Right ventricle myocardium inferior (tissue), 1 donor: ENCODE results near the gene RBM25. TPM values are rescaled to one million over a fixed set of nuclear protein-coding genes. Genes with fewer than 3 reads are reported as not detected.
A peak's percentile ranks its signal among the peaks of the same experiment; 100 is the strongest.
"Not testable (repeated sequence)": the region's sequence is repeated elsewhere in the genome, so short reads cannot be mapped to it uniquely, and the experiment has no call there.

Source experiments
- ATAC-seq: fragments of 200-7000 bp; cut with Tn5 transposase; one replicate; pipeline ENCODE4 v1.9.1; 2020; ENCODE audit warnings: mild to moderate bottlenecking, moderate library complexity
- DNase-seq: peaks from one replicate; pipeline ENCODE4 v3.0.0; 2021; ENCODE audit errors: missing footprints
- intact Hi-C: fragments of 100-400 bp; cut with DNase I; formaldehyde crosslinking; loops from one replicate; pipeline ENCODE4 v1.11.0; 2022
- long read RNA-seq: library from polyadenylated mRNA; unstranded; transcript quantifications from one replicate; pipeline ENCODE4 v2.0.0, GENCODE V29; 2021
- total RNA-seq: library from RNA; stranded (reverse); fragmentation: NEBNext Ultra II Directional; extraction: Animal tissue kit (Norgen Biotek cat#: 25700); gene quantifications from one replicate; pipeline ENCODE4 v1.2.1, GENCODE V29; 2021
- donor health status: DM: no; HTN: yes; CAD: no; lungs with severe emphysema.

The RBM25 gene
- total RNA-seq, result 32.8 TPM
- long read RNA-seq, full-length matches to known transcripts, result 2 of 9 reads
- long read RNA-seq, partial matches to known transcripts, result 7 of 9 reads
- long read RNA-seq, other reads (novel, unspliced or antisense), result 0 of 9 reads

DNA sequence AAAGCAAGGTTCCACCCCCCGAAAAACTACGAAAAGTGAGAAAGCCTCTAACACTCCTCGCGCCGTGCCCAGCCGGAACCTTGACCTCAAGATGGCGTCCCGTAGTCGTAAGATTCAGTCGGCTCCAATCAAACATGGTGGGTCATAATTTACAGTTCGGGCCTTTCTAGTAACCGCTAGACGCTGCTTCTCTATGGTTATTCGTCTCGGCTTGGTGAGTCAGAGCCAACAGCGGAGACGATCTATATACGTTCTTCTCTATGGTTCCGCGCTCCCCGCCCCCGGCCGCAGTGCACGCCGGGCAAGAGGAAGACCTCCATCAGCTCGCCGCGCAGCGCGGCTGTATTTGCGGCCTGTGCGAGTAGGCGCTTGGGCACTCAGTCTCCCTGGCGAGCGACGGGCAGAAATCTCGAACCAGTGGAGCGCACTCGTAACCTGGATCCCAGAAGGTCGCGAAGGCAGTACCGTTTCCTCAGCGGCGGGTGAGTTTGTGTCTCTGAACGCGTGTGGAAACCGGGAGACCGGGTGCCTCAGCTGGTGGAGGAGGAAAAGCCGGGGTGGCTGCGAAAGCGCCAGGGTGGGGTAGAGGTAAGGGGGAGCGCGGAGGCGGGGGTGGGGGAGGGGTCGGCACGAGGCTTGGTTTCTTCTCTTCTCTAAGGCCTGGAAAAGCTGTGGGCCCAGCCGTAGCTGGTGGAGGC is at the start of gene RBM25:
Gene RBM25, plus strand, starts transcription at position 311 of the 698 bp plus-strand sequence. CDS start 13,108 bp downstream, outside the sequence.
- intact Hi-C loops, result loop anchor here (2.0 kb wide), 1 partner anchor 32 kb away; the partner anchor contains the start of gene ZFYVE1
- ATAC-seq (peak; percentile 100), DNase-seq (peak; percentile 99)

DNA sequence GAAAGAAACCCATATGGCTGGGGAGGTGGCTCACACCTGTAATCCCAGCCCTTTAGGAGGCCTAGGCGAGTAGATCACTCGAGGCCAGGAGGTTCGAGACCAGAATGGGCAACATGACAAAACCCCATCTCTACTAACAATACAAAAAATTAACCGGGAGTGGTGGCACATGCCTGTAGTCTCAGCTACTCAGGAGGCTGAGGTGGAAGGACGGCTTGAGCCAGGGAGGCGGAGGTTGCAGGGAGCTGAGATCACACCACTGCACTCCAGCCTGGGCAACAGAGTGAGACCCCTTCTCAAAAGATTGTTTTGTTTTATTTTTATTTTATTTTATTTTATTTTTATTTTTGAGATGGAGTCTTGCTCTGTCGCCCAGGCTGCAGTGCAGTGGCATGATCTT is 47.1 kb upstream of the RBM25 start:
- intact Hi-C loops, ATAC-seq, DNase-seq: not testable (repeated sequence)

DNA sequence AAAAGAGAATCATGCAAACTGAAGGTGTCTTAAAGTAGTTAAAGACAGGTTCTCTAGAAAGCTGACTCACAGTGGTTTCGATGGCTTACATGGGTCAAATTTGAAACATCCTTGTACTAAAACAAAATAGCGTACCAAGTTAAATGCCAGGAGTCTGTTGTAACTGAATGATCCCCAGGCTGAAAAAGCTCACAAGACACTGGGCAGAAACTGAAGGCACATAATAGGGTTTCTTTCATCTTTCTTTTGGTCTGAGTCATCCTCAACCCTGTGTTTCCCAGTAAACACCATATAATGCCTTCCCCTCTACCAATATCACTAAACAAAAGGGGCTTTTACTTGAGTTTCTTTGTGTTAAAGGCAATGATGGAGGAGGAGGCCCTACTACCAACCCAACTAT is 44.2 kb upstream of the RBM25 start:
- DNase-seq (no peak), ATAC-seq (no peak)
- intact Hi-C loops, result no loop called here

DNA sequence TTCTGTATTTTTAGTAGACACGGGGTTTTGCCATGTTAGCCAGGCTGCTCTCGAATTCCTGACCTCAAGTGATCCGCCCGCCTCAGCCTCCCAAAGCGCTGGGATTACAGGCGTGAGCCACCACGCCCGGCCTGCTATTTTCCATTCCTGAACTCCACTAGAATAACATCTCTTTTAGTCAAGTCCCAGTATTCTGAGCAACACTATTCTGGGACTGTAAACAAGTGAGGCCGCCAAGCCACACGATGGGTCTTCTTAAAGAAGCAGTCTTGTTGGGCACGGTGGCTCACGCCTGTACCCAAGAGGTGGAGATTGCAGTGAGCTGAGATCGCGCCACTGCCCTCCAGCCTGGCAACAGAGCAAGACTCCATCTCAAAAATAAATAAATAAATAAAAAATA is 42.8 kb upstream of the RBM25 start:
- intact Hi-C loops, ATAC-seq, DNase-seq: not testable (repeated sequence)

DNA sequence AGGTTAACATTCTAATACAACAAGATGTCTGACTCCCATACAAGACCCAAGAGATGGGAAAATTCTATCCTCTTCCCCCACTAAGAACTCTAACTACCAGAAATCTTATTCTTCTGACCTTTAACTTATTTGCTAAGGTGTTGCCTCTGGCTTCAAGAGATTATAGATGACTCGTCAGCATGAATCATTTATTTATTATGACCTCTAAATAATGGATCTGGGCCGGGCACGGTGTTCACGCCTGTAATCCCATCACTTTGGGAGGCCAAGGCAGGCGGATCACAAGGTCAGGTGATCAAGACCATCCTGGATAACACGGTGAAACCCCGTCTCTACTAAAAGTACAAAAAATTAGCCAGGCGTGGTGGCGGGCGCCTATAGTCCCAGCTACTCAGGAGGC is 42.3 kb upstream of the RBM25 start:
- DNase-seq, ATAC-seq, intact Hi-C loops: not testable (repeated sequence)

DNA sequence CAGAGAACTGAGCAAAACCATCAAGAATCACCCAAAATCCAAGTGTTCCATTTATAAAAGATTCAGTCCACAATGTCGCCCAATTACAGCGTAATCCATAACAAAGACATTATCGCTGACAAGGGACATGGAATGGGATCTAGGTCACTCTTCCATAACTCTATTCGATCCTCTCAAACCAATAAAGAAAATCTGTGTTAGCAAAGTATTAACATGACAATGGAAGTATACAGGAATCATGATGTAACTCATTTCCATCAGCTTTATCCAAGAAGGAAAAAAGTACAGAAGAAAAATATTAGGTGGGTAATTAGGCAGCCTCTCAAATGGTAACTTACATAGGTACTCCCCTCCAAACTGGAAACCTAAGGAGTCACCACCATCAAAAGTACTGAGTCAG is 36.3 kb upstream of the RBM25 start:
- no peak for DNase-seq
- intact Hi-C loops, result no loop called here
- no peak for ATAC-seq

DNA sequence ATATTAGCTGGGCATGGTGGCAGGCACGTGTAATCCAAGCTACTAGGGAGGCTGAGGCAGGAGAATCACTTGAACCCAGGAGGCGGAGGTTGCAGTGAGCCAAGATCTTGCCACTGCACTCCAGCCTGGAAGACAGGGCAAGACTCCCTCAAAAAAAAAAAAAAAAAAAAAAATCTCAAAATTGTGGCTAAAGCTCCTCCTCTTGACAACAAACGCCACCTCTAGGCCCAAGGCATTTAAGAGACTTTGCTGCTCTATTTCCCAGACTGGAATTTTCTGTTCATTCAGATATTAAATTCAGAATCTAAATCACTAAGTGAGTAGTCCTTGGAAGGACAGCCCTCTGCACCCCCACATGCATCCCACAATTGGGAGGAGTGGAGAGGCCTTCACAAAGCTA is 32.8 kb upstream of the RBM25 start:
- ATAC-seq (no peak), DNase-seq (no peak)
- intact Hi-C loops, result no loop called here

DNA sequence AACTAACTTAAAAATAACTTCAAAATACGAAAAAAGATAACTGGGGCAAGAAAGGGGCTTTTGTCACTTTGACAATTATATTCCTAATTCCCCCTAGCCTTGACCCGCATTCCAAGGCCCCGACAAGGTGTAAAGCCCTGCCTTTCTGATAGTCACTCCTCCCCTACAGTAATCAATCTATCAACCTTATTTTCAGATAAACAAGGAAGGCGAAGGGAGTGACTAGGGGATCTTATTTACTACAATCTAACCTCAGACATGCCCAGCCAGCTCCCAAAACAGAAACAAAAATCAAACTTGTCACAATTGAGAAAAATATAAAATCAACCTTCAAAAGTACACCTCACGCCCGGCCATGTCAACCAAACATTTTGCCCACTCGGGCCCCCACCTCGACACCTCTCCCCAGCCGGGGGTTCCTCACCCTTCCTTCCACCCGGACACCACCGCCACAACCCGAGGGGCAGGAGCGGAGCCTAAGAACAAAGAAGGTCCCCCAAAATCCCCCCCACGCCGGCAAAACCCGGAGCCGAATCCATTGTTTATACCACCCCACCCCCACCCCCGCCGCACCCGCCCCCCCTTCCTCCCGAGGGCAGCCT is 32.0 kb upstream of the RBM25 start:
- ATAC-seq (no peak), DNase-seq (peak; percentile 71)
- intact Hi-C loops, result loop anchor here (2.0 kb wide), 1 partner anchor 32 kb away; the partner anchor contains the start of gene RBM25

DNA sequence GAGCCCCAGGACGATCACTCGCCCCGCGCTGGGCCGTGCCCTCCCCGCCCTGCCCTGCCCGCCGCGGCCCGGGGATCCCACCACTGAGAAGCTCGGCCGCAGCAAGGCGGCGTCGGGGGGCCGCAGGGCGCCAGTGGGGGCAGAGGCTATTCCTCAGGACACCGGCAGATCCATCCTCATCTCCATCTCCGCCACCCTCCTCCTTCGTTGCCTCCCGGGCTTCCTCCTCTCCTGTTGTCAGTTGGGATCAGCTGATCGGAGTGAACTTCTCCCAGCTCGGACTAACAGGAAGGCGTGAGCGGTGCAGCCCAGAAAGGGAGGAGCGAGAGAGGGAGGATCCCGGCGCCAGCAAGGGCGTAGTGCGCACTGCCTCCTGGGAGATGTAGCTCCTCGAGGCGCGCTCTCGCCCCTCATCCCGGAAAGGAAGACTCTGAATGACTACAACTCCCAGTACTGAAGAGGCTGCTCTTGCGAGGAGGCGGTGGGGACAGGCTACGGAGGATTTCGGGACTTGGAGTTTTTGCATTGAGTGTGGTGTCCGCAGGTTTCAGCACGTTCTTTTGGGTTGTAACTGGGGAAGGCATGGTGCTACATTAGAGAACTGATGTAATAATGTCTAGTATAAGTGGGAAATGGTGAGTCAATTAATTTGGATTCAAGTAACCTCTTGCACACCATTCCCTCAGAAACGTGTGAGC is 31.3 kb upstream of the RBM25 start, which contains the start of gene ZFYVE1:
Gene ZFYVE1, minus strand, starts transcription at position 262 of the 698 bp plus-strand sequence. CDS start 2,598 bp downstream, outside the sequence.
- ATAC-seq (peak; percentile 100), DNase-seq (peak; percentile 97)
- intact Hi-C loops, result loop anchor here (2.0 kb wide), 1 partner anchor 32 kb away; the partner anchor contains the start of gene RBM25

DNA sequence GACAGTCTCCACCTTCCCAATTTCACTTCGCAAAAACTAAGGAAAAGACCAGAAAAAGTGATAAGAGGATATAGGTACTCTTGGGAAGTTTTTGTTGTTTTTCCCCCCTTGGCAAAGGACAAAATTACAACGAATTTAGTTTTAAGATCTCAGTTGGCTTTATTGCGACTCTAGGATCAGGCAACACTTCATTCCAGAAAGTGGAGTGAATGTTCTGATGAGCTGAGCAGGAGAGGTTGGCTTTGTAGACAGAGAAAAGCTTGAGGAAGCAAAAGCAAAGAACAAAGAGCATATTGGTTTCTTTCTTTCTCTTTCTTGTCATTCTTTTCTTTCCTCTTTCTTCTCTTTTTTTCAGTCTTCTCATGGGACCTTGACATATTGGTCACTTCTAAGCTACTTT is 30.8 kb upstream of the RBM25 start:
- no peak for ATAC-seq
- intact Hi-C loops, result loop anchor here (2.0 kb wide), 1 partner anchor 31 kb away; the partner anchor contains the start of gene RBM25
- DNase-seq, result no peak

DNA sequence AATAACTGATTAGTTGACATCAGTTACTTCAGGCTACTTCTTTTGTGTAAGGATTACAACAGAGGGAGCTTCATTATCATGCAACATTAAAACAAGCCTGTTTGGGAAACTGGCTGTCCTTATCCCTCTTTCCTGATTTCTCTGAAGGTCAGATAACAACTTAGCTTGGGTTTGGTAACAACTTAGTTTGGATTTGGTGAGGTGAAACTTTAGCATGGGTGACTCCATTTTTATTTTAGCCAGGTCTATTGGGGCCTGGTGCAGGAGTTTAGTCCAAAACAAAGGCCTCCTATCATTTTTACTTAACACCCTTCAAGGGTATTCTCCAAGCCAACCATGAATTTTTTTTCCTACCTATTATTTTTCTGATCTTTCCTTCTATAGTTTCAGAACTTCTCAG is 30.4 kb upstream of the RBM25 start:
- DNase-seq (no peak), ATAC-seq (no peak)
- intact Hi-C loops, result loop anchor here (2.0 kb wide), 1 partner anchor 31 kb away; the partner anchor contains the start of gene RBM25

DNA sequence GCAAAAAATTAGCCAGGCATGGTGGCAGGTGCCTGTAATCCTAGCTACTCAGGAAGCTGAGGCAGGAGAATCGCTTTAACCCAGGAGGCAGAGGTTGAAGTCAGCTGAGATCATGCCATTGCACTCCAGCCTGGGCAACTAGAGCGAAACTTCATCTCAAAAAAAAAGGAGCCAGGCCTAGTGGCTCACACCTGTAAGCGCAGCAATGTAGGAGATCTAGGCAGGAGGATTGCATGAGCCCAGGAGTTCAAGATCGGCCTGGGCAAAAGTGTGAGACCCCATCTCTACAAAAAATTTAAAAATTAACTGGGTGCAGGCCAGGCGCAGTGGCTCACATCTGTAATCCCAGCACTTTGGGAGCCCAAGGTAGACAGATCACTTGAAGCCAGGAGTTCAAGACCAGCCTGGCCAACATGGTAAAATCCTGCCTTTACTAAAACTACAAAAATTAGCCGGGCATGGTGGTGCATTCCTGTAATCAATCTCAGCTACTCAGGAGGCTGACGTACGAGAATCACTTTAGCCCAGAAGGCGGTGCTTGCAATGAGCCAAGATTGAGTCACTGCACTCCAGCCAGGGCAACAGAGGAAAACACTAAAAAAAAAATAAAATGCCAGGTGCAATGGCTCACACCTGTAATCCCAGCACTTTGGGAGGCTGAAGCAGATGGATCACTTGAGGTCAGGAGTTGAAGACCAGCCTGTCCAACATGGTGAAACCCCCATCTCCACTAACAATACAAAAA is 21.5 kb upstream of the RBM25 start:
- ATAC-seq, DNase-seq, intact Hi-C loops: not testable (repeated sequence)

DNA sequence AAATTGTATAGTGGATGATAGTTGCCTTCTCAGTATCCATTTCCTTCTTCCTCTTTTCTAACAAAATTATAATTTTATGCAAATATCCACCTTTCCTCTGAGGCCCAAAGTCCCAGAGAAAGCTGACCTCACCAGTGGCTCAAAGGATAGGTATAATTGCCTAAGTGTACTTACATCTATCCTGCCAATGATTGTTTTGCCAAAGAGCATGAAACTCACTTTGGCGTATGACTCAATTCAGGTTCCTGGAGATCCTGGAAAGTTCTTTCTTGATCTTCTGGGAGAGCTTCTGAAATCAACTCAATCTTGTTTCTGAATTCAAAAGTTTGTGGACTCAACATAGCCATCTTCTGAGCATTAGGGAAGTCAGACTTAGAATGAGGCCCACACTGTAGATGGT is 10.5 kb upstream of the RBM25 start:
- DNase-seq, result no peak
- ATAC-seq, result no peak
- intact Hi-C loops, result no loop called here

DNA sequence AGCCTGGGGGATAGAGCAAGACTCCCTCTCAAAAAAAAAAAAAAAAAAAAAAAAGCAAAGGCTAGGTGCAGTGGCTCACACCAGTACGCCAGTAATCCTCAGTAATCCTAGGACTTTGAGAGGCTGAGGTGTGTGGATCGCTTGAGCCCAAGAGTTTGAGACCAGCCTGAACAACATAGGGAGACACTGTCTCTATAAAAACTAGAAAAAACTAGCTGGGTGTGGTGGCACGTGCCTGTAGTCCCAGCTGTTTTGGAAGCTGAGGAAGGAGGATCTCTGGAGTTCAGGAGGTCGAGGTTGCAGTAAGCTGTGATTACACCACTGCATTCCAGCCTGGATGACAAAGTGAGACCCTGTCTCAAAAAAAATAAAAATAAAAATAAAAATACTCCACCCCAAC is 8.9 kb upstream of the RBM25 start:
- intact Hi-C loops, result no loop called here
- no peak for DNase-seq
- ATAC-seq, result no peak

DNA sequence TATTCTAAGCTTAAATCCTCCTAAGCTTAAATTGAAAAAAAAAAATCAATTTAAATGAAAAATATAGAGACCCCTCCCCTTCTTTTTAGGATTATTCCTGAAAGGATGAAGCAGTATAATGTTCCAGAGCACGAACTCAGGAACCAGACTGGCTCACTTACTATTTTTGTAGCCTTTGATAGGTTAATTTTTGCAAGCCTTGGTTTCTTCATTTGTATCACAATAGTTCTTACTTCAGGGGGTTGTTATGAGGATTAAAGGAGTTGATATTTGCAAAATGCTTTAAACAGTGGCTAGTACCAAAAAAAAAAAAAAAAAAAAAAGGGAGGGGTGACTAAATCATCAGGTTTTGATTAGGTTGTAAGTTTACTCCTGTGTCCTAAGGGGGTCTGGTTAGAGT is 3.1 kb upstream of the RBM25 start:
- no peak for ATAC-seq
- intact Hi-C loops, result no loop called here

DNA sequence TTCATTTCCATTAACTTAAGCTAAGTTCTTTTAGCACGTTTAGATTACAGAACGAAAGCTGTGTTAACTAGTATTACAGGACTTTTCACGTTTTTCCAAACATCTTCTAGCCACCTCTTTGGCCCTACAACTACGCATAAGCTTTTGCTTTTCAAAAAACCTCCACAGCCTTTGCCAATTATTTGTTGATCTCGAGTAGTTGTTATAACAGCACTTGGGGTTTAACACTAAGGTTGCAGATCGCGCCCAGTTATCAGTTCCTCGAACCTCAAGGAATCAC is 450 bp upstream of the RBM25 start:
- DNase-seq (no peak), ATAC-seq (no peak)
- intact Hi-C loops, result loop anchor here (2.0 kb wide), 1 partner anchor 31 kb away; the partner anchor contains the start of gene ZFYVE1

More for the DNA sequence above, 3.1 kb upstream of the RBM25 start:
- no peak for DNase-seq

DNA sequence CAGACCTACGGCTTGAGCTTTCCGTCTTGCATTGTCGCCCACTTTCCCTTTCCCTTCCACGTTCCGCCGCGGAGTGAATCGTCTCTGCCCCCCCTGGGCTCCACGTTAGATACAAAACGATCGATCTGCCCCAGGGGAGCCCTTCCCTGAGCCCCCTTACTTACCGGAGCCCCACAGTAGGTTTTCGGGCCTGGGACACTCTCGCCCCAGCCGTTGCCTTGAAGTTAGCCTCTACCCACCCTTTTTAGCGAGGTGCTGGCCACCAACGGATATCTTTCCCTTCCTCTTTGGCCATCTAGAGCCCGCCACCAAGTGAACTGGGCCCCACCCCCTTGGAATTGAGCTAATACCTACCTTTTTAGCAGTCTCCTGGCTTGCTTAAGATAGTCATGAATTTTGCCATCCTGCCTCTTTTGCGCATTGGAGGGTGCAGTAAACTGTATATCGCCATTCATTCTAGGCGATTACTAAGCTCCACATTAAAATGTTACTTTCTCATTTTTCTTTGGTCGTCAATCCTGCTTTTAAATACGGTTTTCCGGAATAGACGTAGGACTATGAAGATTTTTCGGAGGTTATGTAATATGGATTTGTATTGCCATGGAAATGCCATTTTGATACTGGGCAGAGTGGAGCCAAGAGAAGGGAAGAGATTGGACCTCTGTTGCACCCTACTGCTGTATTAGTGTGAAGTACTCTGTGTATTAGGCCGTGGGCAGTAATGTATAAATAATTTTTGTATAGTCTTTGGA is 764 bp downstream of the RBM25 start:
- peak; percentile 72 for DNase-seq
- peak; percentile 6 for ATAC-seq
- intact Hi-C loops, result loop anchor here (2.0 kb wide), 1 partner anchor 32 kb away; the partner anchor contains the start of gene ZFYVE1

DNA sequence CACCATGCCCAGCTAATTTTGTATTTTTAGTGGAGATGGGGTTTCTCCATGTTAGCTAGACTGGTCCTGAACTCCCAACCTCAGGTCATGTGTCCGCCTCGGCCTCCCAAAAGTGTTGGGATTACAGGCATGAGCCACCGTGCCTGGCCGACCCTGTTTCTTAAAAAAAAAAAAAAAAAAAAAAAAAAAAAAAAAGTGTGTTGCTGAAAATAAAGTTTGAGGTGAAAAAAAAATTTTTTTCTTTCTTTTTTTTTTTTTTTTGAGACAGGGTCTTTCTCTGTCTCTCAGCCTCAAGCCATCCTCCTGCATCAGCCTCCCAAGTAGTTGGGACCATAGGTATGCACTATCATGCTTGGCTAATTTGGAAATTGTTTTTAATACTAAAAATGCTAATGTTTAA is 11.3 kb downstream of the RBM25 start:
- ATAC-seq (no peak), DNase-seq (no peak)
- intact Hi-C loops, result no loop called here
